SH-SY5Y (cell line): ENCODE data around the gene HCRTR1.

Source experiments
- GATA2 ChIP-seq: IDR thresholded peaks from 2 replicates; pipeline ENCODE4 v1.6.1; 2011; ENCODE audit warnings: mild to moderate bottlenecking, low read depth, low read length
- GATA3 ChIP-seq: IDR thresholded peaks from 2 replicates; pipeline ENCODE4 v1.6.1; 2011; ENCODE audit warnings: low read depth, mild to moderate bottlenecking, low read length, moderate library complexity

HCRTR1 gene

DNA sequence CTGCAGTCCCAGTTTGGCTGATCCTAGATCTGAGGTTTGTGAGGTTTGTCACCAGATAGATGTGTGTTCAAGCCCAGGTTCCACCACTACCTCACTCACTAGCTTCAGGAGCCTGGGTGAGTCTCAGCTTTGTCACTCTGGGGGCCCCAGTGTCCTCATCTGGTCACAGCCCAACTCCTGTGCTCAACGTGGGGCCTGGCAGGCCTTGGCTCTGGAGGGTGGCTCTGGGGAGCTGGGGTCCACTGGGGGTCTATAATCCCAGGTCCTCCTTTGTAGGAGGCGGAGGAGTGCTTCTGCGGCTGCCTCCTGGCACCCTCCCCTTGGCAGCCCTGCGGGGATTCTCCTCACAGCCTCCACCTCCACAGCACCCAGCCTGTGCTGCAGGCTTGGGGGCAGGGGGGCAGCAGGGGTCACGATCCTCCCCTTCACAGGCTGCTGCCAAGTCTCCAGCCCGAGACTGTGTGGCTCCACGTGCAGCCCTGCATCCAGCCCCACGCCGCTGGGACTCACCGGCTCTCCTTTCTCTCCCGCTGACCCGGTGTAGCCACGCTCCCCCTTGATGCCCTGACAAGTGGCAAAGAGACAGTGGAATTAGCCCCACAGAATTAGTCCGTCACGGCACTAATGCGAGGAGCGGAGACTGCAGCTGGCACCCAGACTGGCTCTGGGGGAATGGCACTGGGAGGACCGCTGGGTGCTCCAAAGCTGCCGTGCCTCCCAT, 49.7 kb downstream of the HCRTR1 start:
- TF ChIP-seq GATA2 (no peak), GATA3 (no peak)

DNA sequence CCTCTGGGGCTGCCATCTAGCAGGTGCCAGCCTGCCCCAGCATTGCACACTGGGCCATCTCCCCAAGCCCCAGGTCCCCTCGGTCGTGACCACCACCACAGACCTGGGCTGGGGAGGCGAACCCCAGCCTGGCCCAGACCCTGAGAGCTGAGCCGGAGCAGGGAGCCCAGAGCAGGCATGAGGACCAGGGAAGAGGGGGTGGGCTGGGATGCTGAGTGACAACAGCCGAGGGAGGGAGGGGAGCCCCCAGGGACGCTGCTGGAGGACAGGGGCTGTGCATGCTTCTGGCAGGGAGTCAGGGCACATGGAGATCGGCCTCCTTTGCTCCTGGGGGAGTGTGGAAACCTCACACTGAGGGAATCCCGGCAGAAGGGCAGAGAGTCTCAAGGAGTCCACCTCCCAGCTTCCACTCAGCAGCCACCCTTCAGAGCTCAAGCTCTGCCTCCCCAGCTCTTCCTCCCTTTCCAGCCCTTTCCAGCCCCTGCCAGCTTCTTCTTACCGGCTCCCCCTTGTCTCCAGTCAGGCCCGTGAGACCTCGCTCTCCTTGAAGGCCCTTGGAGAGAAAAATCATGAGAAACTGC, 50.9 kb downstream of the HCRTR1 start:
- no peak for TF ChIP-seq GATA2
- no peak for TF ChIP-seq GATA3

DNA sequence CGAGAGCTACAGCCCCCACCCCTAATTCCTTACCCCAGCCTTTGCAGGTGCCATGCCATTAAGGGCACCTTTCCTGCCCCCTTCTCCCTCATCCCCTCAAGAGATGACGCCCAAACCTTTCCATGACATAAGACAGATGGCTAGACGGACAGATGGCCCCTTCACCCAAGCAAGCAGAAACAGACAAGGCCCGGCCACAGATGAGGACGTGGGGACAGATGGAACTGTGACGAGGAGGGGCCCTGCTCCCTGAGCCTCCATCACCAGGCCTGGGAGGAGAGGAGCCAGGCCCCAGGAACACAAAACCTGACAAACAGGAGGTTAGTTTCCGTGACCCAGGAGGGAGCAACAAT, 51.9 kb downstream of the HCRTR1 start:
- TF ChIP-seq GATA2: no peak

DNA sequence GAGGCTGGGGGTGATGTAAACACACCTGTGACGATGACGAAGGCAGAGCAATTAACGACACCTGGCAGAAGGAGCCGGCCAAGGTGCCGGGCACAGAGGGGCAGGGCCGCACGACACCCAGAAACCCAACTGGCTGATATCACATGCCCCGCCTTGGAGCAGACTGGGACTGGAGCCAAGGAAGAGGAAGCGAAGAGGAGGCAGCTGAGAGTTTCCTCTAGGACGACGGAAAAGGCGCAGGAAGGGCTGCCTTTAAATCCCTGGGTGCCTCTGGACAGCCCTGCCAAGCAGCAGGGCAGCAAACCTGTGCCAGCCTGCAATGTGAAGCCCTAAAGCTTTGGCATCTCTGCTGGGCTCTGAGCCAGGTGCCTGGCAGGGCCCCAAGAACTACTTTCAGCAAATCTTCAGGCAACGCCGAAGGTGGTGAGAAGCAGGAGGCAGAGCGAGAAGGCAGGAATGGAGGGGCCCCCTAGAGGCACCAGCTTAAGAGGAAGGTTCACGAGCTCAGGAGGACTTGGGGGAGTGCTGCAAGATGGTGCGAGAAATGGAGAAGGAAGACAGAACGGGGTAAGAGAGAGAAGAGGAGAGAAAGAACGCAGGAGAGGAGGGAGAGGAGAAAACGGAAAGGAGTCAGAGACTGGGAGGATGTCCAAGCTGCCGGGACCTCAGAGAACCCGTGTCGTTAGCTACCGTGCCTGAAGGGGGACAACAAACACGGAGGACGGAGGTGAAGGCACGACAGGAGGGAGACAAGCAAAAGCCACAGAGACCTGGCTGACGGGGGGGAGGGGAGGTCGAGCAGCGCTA, 52.5 kb downstream of the HCRTR1 start:
- TF ChIP-seq GATA2 (no peak), GATA3 (no peak)

DNA sequence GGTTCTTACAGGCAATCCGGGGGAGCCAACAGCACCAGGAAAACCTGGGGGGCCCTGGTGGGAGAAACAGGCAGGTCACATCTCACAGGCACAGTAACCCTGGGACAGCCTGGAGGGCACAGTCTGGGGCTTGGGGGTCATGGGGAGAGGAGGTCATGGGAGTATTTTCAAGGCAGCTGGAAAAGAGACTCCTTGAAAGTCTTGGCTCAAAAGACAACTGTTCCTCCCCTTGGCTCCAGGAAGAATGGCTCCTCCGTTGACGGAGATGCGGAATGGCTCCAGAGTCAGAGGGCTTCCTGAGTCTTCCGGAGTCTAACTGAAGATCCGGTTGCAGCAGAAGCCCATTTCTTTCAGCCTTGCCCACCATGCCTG, 53.1 kb downstream of the HCRTR1 start:
- TF ChIP-seq GATA2 (no peak), GATA3 (no peak)

DNA sequence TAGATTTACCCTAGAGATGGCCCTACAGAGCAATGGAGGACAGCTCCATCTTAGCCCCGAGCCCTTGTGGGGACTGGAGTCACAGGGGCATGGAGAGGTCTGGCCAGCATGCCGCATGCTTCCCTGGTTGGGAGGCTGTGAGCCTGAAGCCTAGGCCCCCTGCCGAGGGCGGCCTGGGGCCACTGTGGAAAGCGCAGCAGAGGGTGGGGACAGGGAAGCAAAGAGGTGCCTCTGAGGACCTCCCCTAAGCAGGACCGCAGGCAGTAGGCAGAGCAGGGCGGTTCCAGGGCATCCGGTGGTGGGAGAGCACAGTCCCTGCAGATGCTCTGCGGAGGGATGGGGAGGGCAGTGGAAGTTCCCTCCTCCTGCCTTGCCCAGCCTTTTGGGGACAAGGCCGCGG, 53.7 kb downstream of the HCRTR1 start:
- TF ChIP-seq GATA2: no peak
- no peak for TF ChIP-seq GATA3

DNA sequence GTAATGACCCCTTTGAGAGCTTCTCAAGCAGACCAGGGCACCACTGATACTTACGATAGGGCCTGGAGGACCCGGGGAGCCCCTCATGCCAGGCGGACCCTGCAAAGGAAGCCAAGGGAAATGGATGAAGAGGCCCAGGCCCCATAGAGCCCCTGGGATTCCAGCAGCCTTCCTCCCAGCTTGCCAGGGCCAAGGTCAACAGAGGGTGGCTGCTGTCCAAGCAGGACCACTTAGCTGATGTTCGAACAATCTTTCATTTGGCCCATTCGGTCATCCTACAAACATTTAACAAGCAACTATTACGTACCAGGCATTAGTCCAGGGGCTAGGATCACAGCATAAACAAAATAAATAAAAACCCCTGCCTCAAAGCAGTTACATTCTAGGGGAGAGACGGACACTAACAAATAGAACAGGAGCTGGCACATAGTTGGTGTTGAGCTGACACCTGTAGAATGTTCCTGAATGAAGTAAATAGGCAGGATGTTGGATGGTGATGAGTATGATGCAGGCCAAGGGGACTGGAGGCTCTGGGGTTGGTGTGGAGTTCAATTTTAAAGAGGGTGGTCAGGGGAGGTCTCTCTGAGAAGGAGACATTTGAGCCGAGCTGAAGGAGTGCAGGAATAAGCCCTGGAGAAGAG, 54.2 kb downstream of the HCRTR1 start:
- TF ChIP-seq GATA3 (no peak), GATA2 (no peak)

DNA sequence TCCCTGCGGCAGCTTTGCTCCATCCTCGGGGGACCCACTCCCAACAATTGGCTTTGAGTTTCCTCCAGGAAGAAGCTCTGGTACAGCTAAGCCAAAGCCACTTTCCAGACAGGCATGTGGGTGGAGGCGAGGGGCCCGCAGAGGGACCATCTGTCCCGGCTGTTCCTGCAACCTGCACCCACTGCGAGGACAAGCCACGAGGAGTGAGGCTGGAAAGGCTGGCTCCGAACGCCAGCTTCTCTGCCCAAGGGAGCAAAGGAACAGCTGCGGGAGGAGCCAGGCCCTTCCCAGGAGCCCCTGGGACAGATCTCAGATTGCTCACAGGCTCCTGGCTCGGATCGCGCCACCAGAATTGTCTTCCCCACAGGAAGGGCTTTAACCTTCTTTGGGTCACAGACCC, 55.5 kb downstream of the HCRTR1 start:
- TF ChIP-seq GATA2 (no peak), GATA3 (no peak)

DNA sequence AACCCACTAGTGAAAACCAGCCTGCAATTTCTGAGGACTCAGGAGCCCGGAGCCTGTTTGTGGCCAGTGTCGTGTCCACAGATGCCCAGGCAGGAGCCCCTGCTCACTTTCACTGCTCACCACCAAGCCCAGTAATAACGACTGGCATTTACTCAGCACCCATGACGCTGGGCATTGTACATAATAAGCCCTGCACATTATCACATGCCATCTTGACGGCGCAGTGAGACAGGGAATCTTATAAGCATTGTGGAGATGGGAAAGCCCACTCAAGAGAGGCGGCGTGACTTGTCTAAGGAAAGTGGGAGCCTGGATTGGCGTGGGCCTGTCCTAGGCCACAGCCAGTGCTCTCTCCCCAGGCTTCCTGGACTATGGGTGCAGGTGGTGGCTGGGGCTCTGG, 55.9 kb downstream of the HCRTR1 start:
- no peak for TF ChIP-seq GATA2
- TF ChIP-seq GATA3: no peak

DNA sequence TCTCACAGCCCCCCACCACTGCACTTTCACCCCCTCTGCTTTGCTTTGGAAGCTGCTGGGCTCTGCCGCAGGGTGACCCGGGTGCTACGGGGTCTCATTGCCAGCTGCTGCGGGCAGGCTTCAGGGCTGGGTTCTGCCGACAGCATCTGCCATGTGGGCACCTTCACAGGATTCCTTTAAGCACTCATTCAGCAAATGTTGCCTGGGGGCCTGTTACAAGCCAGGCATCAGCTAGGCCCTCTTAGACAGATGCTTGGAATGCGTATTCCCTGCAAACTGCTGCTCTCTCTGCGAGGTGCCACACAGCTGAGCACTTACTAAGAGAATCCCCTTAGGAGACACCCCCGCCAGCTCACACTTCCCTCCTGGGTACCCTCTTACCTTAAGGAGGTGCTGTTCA, 57.1 kb downstream of the HCRTR1 start:
- TF ChIP-seq GATA3 (no peak), GATA2 (no peak)

DNA sequence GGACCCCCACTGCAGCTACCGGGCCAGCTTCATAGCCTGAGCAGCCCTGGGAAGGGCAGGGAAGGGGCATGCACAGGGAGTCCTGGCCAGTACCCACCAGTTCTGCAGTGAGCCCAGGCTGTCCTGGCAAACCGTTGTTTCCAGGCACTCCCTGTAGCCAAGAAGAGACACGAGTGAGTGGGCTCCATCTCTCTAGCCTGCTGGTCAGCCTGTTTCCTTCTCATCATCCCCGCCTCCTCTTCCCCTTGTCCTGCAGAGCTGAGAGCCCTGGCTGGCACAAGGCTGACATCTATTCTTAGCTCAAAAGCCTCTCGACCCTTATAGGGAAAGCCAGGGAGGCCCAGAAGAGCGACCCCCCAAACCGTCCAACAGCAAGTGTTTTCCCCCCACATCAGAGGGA, 57.7 kb downstream of the HCRTR1 start:
- TF ChIP-seq GATA2 (no peak), GATA3 (no peak)

DNA sequence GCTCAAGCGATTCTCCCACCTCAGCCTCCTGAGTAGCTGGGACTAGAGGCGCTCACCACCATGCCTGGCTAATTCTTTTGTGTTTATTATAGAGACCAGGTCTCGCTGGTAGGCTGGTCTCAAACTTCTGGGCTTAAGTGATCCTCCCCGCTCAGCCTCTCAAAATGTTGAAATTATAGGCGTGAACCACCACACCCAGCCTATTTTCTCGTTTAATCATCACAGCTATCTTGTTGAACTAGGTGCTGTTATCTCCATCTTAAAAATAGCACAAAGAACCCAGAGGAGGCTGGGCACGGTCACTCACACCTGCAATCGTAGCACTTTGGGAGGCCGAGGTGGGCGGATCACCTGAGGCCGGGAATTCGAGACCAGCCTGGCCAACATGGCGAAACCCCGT, 58.3 kb downstream of the HCRTR1 start:
- TF ChIP-seq GATA3 (no peak), GATA2 (no peak)
